Amniotic stem cell (primary cell): ENCODE data around the gene RTL5.
A peak's percentile ranks its signal among the peaks of the same experiment; 100 is the strongest.
"Not testable (repeated sequence)": the region's sequence is repeated elsewhere in the genome, so short reads cannot be mapped to it uniquely, and the experiment has no call there.

ENCODE experiments used
- DNase-seq: peaks from one replicate; lab custom pipeline; 2025; lab: John Stamatoyannopoulos, UW

The RTL5 gene

GRCh38 chrX:72131317-72132294 is at the start of gene RTL5:
RTL5 (minus strand) TSS chrX:72131915.
- DNase-seq, result peak; percentile 63

GRCh38 chrX:72180539-72180938 is 48.8 kb upstream of the RTL5 start:
- DNase-seq, result no peak

- DNase-seq, result no peak
Measured at GRCh38 chrX:72176981-72177380, 45.3 kb upstream of the RTL5 start.

DNA sequence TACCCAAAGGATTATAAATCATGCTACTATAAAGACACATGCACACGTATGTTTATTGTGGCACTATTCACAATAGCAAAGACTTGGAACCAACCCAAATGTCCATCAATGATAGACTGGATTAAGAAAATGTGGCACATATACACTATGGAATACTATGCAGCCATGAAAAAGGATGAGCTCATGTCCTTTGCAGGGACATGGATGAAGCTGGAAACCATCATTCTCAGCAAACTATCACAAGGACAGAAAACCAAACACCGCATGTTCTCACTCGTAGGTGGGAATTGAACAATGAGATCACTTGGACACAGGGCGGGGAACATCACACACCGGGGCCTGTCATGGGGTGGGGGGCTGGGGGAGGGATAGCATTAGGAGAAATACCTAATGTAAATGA is 44.6 kb upstream of the RTL5 start:
- DNase-seq, result not testable (repeated sequence)

GRCh38 chrX:72169008-72169728 is 37.5 kb upstream of the RTL5 start:
- DNase-seq, result no peak

DNA sequence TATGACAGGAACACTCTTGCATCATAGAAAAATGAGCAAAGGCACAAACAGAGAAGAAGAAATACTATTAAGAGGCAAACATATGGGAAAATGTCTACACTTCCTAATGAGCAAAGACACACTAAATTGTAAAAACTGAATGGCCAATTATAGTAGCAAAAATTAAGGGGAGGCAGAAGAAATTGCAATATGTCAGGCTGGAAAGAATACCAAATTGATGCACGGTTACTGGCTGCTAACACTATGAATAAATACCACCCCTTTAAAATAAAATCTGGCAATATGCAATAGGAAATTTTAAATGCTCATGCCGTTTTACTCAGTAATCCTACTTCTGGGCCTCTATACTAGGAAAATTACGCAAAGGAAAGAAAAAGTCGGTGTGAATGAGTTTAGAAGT is 33.8 kb upstream of the RTL5 start:
- no peak for DNase-seq

- DNase-seq, result no peak
Measured at GRCh38 chrX:72159769-72160168, 28.1 kb upstream of the RTL5 start.

- DNase-seq, result no peak
Measured at GRCh38 chrX:72158773-72159172, 27.1 kb upstream of the RTL5 start.

GRCh38 chrX:72146527-72146926 is 14.8 kb upstream of the RTL5 start:
- no peak for DNase-seq

DNA sequence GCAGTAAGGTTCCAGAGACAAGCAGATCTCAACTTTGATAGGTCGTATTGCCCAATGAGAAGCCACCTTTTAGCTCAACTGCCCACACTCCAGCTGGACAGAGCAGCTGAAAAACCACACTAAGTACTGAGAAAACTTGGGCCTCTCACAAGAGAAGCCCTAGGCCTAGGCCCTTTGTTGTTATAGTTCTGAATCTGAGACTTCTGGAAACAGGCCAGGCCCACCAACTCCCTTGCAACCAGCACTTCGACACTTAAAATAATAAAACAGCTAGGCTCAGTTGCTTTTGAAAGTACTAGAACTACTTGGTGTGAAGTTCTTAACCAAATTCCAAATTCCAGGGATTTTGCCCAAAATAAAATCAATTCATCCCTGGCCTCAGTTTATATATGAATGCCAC is 13.5 kb upstream of the RTL5 start:
- no peak for DNase-seq

- no peak for DNase-seq
Measured at GRCh38 chrX:72143609-72143907, 11.8 kb upstream of the RTL5 start.

- DNase-seq, result no peak
Measured at GRCh38 chrX:72142794-72143608, 11.3 kb upstream of the RTL5 start.

DNA sequence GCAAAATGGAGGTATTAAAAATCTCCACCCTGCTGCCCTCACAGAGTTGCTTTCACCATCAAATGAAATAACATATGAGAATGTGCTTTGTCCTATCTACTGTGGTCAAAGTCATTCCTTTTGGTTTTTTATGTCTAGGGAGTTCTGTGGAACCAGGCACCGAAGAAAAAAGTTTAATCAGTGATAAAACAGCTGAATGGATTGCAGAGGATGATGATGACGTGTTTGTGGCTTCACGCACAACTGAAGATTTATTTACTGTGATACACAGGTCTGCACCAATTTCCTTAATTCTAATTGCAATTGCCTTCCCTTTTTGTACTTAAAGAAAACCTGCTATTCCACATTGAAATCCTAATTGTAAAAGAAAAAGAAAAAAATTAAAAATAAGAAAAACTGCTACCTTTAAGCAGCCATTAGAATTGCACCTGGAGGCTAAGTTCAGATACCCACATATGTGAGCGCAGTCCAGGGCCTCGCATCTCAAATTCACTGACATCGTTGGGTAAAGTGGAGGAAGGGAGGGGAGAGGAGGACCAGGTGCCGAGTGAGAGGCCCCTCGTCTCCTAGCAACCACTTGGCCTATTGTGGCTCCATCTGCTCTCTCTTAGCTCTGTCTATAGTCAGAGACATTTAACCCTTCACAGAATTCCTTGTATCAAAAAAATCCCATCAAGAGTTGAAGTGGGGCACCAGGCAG is 10.5 kb upstream of the RTL5 start:
- DNase-seq, result no peak

DNA sequence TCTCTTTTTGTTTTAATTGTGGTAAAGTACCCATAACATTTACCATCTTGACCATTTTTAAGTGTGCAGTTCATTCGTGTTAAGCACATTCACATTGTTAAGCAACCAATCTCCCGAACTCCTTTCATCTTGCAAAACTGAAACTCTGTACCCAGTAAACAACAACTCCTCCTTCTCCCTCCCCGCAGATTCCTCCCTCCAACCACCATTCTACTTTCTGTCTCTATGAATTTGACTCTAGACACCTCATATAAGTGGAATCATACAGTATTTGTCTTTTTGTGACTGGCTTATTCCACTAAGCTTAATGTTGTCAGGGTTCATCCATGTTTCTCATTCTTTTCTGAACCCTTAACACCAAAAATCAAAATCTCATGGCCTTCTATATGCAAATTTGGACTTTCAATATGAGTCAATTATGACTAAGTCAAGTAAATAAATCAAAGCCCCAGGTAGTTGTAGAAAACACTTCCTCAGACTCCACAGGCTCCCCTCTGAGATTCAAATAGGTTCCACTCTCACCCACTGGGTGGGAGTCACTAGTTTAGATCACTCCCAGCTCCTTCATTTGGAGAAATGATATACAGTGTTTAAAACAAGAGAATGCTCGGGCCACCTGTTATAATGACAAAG is 9.8 kb upstream of the RTL5 start:
- no peak for DNase-seq

DNA sequence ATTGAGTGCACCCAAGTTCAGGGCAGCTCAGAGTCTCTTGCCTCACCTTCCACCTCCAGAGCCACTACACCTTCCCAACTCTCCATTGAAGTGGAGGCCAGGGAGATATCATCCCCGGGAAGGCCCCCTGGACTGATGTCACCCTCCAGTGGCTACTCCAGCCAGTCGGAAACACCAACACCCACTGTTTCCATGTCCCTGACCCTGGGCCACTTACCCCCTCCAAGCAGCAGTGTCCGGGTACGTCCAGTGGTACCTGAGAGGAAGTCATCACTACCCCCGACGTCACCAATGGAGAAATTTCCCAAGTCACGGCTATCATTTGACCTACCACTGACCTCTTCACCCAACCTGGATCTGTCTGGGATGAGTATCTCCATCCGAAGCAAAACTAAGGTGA is 7.8 kb upstream of the RTL5 start:
- no peak for DNase-seq

DNA sequence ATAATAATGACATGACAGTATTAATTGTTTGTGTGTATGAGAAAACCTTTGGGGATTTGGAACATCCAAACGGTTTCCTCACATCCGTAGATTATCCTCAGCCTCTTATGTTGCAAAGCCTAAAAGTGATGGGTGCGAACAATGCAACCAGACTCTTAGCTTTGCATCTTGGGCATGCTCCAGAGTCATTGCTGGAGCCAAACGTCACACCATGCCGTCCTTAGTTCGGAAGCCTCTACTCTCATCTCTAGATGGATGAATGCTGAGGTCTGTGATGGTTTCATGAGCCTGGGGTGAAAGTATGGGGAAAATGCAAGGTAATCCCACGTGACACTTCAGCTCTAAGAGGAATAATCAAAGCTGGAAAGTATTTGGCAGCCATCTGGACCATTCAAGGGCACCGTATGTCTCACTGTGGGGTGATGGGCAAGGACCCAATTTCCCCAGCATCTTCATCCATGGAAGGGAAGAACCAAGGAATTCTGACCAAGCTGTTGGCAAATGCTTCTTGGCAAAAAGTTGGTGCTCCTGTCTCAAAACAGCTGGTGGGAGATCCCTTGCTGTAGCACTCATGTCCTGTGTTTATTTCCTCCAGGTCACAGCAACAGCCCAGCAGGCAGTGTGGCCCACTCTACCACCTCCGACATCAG is 6.3 kb upstream of the RTL5 start:
- DNase-seq, result no peak

DNA sequence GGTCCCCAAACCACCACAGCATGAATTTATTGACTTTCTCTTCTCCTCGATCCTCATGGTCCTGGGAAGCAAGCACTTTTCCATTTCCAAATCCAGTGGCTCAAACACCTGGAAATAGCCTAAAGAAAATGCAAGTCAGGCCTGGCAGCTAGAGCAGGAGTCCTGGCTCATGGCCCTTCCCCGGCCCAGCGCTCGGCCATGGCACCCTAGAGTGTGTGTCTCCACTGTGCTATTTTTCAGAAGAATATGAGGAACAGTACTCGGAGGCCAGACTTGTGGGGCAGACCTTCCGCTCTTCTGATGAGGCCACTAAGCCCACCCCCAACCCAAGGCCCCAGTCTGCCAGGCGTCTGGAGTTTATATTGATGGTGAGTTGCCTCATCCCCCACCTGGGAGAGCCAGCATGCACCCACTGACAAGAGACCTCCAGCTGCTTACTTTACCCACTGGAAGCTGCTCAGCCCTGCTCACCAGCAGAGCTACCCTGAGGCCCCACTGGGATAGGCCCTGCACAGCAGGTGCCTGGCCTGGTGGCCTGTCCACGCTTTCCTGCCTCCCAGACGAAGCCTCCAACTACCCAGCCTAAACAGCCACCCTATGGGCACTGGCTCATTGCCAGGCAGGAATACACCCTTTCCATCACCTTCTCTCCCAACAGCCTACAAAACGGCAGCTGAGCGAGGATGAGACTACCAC is 2.3 kb upstream of the RTL5 start:
- DNase-seq, result no peak

DNA sequence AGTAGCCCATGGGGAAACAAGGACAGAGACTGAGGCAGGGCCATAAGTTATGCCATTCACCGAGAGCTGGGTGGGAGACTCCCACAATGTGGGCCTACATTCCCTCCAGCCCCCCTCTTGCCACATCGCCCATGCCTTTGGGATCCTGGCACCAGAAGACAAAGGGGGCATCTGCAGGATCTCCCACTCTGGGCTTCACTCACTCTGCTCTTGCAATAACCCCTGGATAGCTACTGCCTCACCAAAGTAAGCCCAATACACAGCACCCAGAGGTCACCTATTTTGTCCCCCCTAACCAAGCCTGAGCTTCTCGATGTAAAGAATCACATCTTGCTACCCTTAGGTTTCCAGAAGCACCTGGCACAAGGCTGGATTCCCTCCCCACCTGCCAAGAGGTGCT is 741 bp upstream of the RTL5 start:
- no peak for DNase-seq

DNA sequence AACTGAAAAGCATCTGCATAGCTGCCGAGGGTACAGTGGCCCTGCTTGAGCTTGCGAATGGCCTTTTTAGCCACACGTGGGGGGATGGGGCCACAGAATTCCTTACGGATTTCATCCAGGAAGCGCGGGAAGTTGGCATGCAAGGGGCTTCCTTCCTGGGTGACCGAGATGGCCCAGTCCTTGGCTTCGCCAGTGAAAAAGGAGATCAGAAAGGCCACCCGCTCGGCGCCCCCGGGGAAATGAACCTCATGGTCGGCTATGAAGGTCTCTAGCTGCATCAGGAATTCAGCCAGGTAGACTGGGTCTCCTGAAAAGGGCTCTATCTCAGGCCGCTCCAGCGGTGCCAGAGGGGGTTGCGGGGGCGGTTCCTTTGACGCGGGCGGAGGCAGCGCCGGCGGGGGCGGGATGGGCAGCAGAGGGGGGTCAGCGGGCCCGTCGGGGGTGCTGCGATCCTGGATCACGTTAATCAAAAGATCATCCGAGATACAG is 909 bp downstream of the RTL5 start:
- no peak for DNase-seq

GRCh38 chrX:72130156-72130761 is 1.5 kb downstream of the RTL5 start:
- DNase-seq, result no peak
